ENCODE results near the gene C10orf90.

C10orf90 gene

GRCh38 chr10:126538439-126539135 lies 131.9 kb downstream of the C10orf90 start:
- DNase-seq (ENCODE audit: low spot score): no peak

- DNase-seq (ENCODE audit: low spot score): no peak
Measured at GRCh38 chr10:126536656-126537055, 133.8 kb downstream of the C10orf90 start.

GRCh38 chr10:126536148-126536547 lies 134.3 kb downstream of the C10orf90 start:
- no peak for DNase-seq (ENCODE audit: low spot score)

- DNase-seq (ENCODE audit: low spot score): no peak
Measured at GRCh38 chr10:126533644-126534043, 136.8 kb downstream of the C10orf90 start.

- DNase-seq (ENCODE audit: low spot score): no peak
Measured at GRCh38 chr10:126528315-126528835, 142.1 kb downstream of the C10orf90 start.

GRCh38 chr10:126527645-126528314 lies 142.7 kb downstream of the C10orf90 start:
- no peak for DNase-seq (ENCODE audit: low spot score)

- no peak for DNase-seq (ENCODE audit: low spot score)
Measured at GRCh38 chr10:126525326-126525725, 145.2 kb downstream of the C10orf90 start.

GRCh38 chr10:126524526-126524925 lies 146.0 kb downstream of the C10orf90 start:
- DNase-seq (ENCODE audit: low spot score): no peak

GRCh38 chr10:126523071-126523470 lies 147.4 kb downstream of the C10orf90 start:
- no peak for DNase-seq (ENCODE audit: low spot score)

GRCh38 chr10:126521399-126521798 lies 149.1 kb downstream of the C10orf90 start:
- DNase-seq (ENCODE audit: low spot score): no peak

GRCh38 chr10:126520751-126521317 lies 149.7 kb downstream of the C10orf90 start:
- no peak for DNase-seq (ENCODE audit: low spot score)

- DNase-seq (ENCODE audit: low spot score): no peak
Measured at GRCh38 chr10:126519992-126520391, 150.5 kb downstream of the C10orf90 start.

GRCh38 chr10:126519185-126519584 lies 151.3 kb downstream of the C10orf90 start:
- DNase-seq (ENCODE audit: low spot score): no peak

- peak; percentile 8 for DNase-seq (ENCODE audit: low spot score)
Measured at GRCh38 chr10:126518218-126519080, 152.0 kb downstream of the C10orf90 start.

- DNase-seq (ENCODE audit: low spot score): no peak
Measured at GRCh38 chr10:126516515-126516914, 154.0 kb downstream of the C10orf90 start.

GRCh38 chr10:126511917-126512479 lies 158.5 kb downstream of the C10orf90 start:
- DNase-seq (ENCODE audit: low spot score): no peak

GRCh38 chr10:126509182-126509581 lies 161.3 kb downstream of the C10orf90 start:
- no peak for DNase-seq (ENCODE audit: low spot score)

GRCh38 chr10:126508535-126509040 lies 161.9 kb downstream of the C10orf90 start:
- DNase-seq (ENCODE audit: low spot score): no peak

GRCh38 chr10:126504761-126505112 lies 165.8 kb downstream of the C10orf90 start:
- no peak for DNase-seq (ENCODE audit: low spot score)

- no peak for DNase-seq (ENCODE audit: low spot score)
Measured at GRCh38 chr10:126504063-126504760, 166.3 kb downstream of the C10orf90 start.

Measured in COLO829 (cell line).